ENCODE data around the gene ATP8B3. TPM values are rescaled to one million over a fixed set of nuclear protein-coding genes. Genes with fewer than 3 reads are reported as not detected.

The ATP8B3 gene
- total and polyA plus RNA-seq, 2 of the 13 experiments (the other 11 are each of a cell fraction or from before 2014, with no cell fraction given), result 2.6 to 5.9 TPM

- TF ChIP-seq ZKSCAN1 (IDR thresholded peaks at IDR 0.05; ENCODE audit: low read length) (peak; percentile 78), PRPF4 (IDR thresholded peaks at IDR 0.05; ENCODE audit: low read depth, low read length, poor library complexity, severe bottlenecking) (no peak), ZNF629 (CRISPR knock-in tag; conservative IDR thresholded peaks at IDR 0.05) (0 out of 2 replicates have a peak, but pooled peaks have one; percentile 35)
- DNase-seq (ENCODE audit: low spot score), result no peak
- 50% methylated on average over 16 of the region's 34 CpGs for WGBS (ENCODE audit: low lambda C conversion rate)
- H3K4me3 ChIP-seq (replicated peaks in 1 of 3; ENCODE audit: insufficient read depth in 1 of 3, low read depth in 2 of 3, low read length in 3 of 3), result no peak overlapping the region
- intact Hi-C loops (cut with micrococcal nuclease; ENCODE audit: unreplicated experiment) (no loop called here), in situ Hi-C loops (cut with HindIII; ENCODE audit: extremely low pct_ligation_motif_present, low pct_unique_long_range_greater_than_20kb) (no loop called here)
- no peak overlapping the region for H3K4me2 ChIP-seq (ENCODE audit: low read depth, low read length)
- no peak overlapping the region for H3K27ac ChIP-seq (ENCODE audit: extremely low read length, insufficient read depth, low read length)
- CTCF ChIA-PET (ENCODE audit: low intra/inter-chr PET ratio, low total read pairs), result no interaction called here
- no peaks in the 10 kb centered on the region for H3K9me3 ChIP-seq (ENCODE audit: low read length)
- no TSS peak for BruUV-seq (replicated peaks)
- H3K36me3 ChIP-seq (replicated peaks in 1 of 2; ENCODE audit: control insufficient read depth in 1 of 2, insufficient read depth in 2 of 2, low read length in 2 of 2), result no peaks in the 10 kb centered on the region
- peaks cover 7 to 48% of the 10 kb centered on the region in 2 experiments for H3K27me3 ChIP-seq (ENCODE audit: control insufficient read depth in 1 of 2, insufficient read depth in 2 of 2, low read length in 2 of 2)
- POLR2A ChIA-PET, result no interaction called here
- H4K20me1 ChIP-seq (ENCODE audit: insufficient read depth, low read length), result no peaks in the 10 kb centered on the region
- H3K9ac ChIP-seq (ENCODE audit: insufficient read depth, low read depth, low read length), result no peak overlapping the region
- no peak for FAIRE-seq
- 0 out of 2 replicates have a peak, but pooled peaks cover 12% of the 10 kb centered on the region for H3K4me1 ChIP-seq (ENCODE audit: insufficient read depth, low read length)
- no peak for ATAC-seq
- no peak overlapping the region for H2AFZ ChIP-seq (ENCODE audit: low read length)
- no peaks in the 10 kb centered on the region for H3K79me2 ChIP-seq (ENCODE audit: insufficient read depth, low read length)
Measured at GRCh38 chr19:1742989-1743696, 68.9 kb downstream of the ATP8B3 start.

DNA sequence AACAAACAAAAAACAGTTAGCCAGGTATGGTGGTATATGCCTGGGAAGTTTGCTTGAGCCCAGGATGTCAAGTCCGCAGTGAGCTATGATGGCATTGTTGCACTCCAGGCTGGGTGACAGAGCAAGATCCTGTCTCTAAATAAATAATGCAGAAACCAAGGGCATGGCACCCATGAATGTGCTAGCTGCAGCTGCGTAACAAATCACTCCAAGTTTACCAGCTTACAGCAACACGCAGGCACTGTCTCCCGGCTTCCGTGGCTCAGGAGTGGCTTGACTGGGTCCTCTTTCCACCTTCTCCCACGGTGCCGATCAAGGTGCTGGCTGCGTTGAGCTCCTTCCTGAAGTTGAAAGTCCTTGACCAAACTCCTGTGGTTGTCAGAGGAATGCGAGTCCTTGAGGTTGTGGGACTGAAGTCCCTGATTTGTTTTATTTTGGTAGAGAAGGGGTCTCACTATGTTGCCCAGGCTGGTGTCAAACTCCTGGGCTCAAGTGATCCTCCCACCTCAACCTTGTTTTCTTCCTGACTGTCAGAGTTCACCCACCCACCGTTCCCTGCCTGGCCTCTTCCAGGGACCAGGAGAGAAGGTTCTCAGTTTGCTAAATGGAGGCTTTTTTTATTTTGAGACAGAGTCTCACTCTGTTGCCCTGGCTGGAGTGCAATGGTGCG lies 72.0 kb downstream of the ATP8B3 start:
- WGBS (ENCODE audit: low lambda C conversion rate), result 40% methylated on average over 5 of the region's 11 CpGs
- Histone ChIP-seq H3K36me3 (replicated peaks in 1 of 2; ENCODE audit: control insufficient read depth in 1 of 2, insufficient read depth in 2 of 2, low read length in 2 of 2) (no peaks in the 10 kb centered on the region), H3K4me1 (ENCODE audit: insufficient read depth, low read length) (0 out of 2 replicates have a peak, but pooled peaks cover 4% of the 10 kb centered on the region), H3K4me2 (ENCODE audit: low read depth, low read length) (no peak overlapping the region), H3K27me3 (ENCODE audit: control insufficient read depth in 1 of 2, insufficient read depth in 2 of 2, low read length in 2 of 2) (peaks cover 4 to 46% of the 10 kb centered on the region in 2 experiments; a peak in 4 of 5 replicates), H3K79me2 (ENCODE audit: insufficient read depth, low read length) (no peaks in the 10 kb centered on the region), H3K27ac (ENCODE audit: extremely low read length, insufficient read depth, low read length) (no peak overlapping the region), H4K20me1 (ENCODE audit: insufficient read depth, low read length) (no peaks in the 10 kb centered on the region), H3K9me3 (ENCODE audit: low read length) (no peaks in the 10 kb centered on the region), H3K4me3 (replicated peaks in 1 of 3; ENCODE audit: insufficient read depth in 1 of 3, low read depth in 2 of 3, low read length in 3 of 3) (no peak overlapping the region), H3K9ac (ENCODE audit: insufficient read depth, low read depth, low read length) (no peak overlapping the region), H2AFZ (ENCODE audit: low read length) (no peak overlapping the region)
- ATAC-seq (no peak), FAIRE-seq (no peak), DNase-seq (ENCODE audit: low spot score) (no peak)
- BruUV-seq (replicated peaks), result no TSS peak
- TF ChIP-seq RBAK (CRISPR knock-in tag; IDR thresholded peaks at IDR 0.05), result peak; percentile 85
- TF ChIP-seq DNMT3B (CRISPR knock-in tag; conservative IDR thresholded peaks at IDR 0.05), result no peak
- in situ Hi-C loops (cut with HindIII; ENCODE audit: extremely low pct_ligation_motif_present, low pct_unique_long_range_greater_than_20kb), result no loop called here
- intact Hi-C loops (cut with micrococcal nuclease; ENCODE audit: unreplicated experiment), result no loop called here
- POLR2A ChIA-PET, result no interaction called here
- CTCF ChIA-PET (ENCODE audit: low intra/inter-chr PET ratio, low total read pairs), result no interaction called here
